CD14-positive monocyte (primary cell): ENCODE data around the gene FBXW4. TPM values are rescaled to one million over a fixed set of nuclear protein-coding genes. Genes with fewer than 3 reads are reported as not detected.

Source experiments
- DNase-seq, 3 donors: peaks; one replicate each; pipeline ENCODE4 v3.0.0-alpha.2; 2011 to 2022
- H2AFZ ChIP-seq: 2 replicates; pipeline ENCODE4 v1.6.0; 2012; ENCODE audit warnings: mild to moderate bottlenecking, low read depth, low read length, inconsistent platforms; ENCODE audit not compliant: insufficient read depth, poor library complexity, severe bottlenecking
- H3K27ac ChIP-seq, 2 donors: 1 replicate in 1 of 2; 2 replicates in 1 of 2; pipeline ENCODE4 v1.5.1; 2012 to 2013; ENCODE audit warnings: low read length in 2 of 2, control low read depth in 1 of 2, inconsistent platforms in 1 of 2, low read depth in 1 of 2, mild to moderate bottlenecking in 1 of 2
- H3K27me3 ChIP-seq, 2 donors: one replicate each; pipeline versions ENCODE4 v1.6.0 to v1.6.1; 2011 to 2013; ENCODE audit warnings: low read length in 2 of 2; ENCODE audit not compliant: control insufficient read depth in 2 of 2, insufficient read depth in 2 of 2
- H3K36me3 ChIP-seq, 2 donors: replicated peaks in 1 of 2; 1 replicate in 1 of 2; 2 replicates in 1 of 2; pipeline versions ENCODE4 v1.5.1 to v1.6.1; 2012 to 2013; ENCODE audit warnings: low read length in 2 of 2, control low read depth in 1 of 2, inconsistent platforms in 1 of 2, mild to moderate bottlenecking in 1 of 2; ENCODE audit not compliant: insufficient read depth in 2 of 2, control insufficient read depth in 1 of 2
- H3K4me1 ChIP-seq, 2 donors: 1 replicate in 1 of 2; 2 replicates in 1 of 2; pipeline versions ENCODE4 v1.5.1 to v1.6.1; 2012 to 2013; ENCODE audit warnings: low read length in 2 of 2, control low read depth in 1 of 2, inconsistent platforms in 1 of 2, mild to moderate bottlenecking in 1 of 2, moderate library complexity in 1 of 2; ENCODE audit not compliant: insufficient read depth in 2 of 2, control insufficient read depth in 1 of 2
- H3K4me2 ChIP-seq: replicated peaks from 2 replicates; pipeline ENCODE3; 2012; ENCODE audit warnings: low read length, moderate library complexity, mild to moderate bottlenecking; ENCODE audit not compliant: poor library complexity, severe bottlenecking; ENCODE audit errors: extremely low read depth
- H3K4me3 ChIP-seq, 3 experiments: fragments of 200-600 bp in 1 of 3; sonication (generic) in 1 of 3; replicated peaks in 1 of 3; 1 replicate in 2 of 3; 2 replicates in 1 of 3; pipeline ENCODE4 v1.5.1; 2011 to 2013; ENCODE audit warnings: low read length in 3 of 3, mild to moderate bottlenecking in 3 of 3, control low read depth in 2 of 3, low read depth in 2 of 3, inconsistent platforms in 1 of 3, moderate library complexity in 1 of 3
- H3K79me2 ChIP-seq: 2 replicates; pipeline ENCODE4 v1.6.0; 2012; ENCODE audit warnings: mild to moderate bottlenecking, control low read depth, inconsistent platforms, low read length, moderate library complexity; ENCODE audit not compliant: insufficient read depth
- H3K9ac ChIP-seq: 2 replicates; pipeline ENCODE4 v1.6.0; 2017; ENCODE audit warnings: low read length, mild to moderate bottlenecking; ENCODE audit not compliant: insufficient read depth, poor library complexity, severe bottlenecking
- H3K9me3 ChIP-seq, 2 donors: replicated peaks in 1 of 2; 1 replicate in 1 of 2; 2 replicates in 1 of 2; pipeline versions ENCODE4 v1.5.1 to v1.6.1; 2012 to 2013; ENCODE audit warnings: low read length in 2 of 2, control low read depth in 1 of 2; ENCODE audit not compliant: control insufficient read depth in 1 of 2, insufficient read depth in 1 of 2
- H4K20me1 ChIP-seq: 2 replicates; pipeline ENCODE4 v1.6.0; 2012; ENCODE audit warnings: mild to moderate bottlenecking, low read length, control low read depth, moderate library complexity; ENCODE audit not compliant: insufficient read depth
- H3K27ac Mint-ChIP-seq, 7 donors: one replicate each; pipeline ENCODE4 v1.8.0; 2020; ENCODE audit warnings: mild to moderate bottlenecking in 7 of 7, mixed read lengths in 7 of 7, moderate library complexity in 6 of 7, inconsistent platforms in 2 of 7
- H3K27me3 Mint-ChIP-seq, 3 donors: one replicate each; pipeline ENCODE4 v1.8.0; 2021 to 2022; ENCODE audit warnings: low read depth in 3 of 3, mild to moderate bottlenecking in 3 of 3, mixed read lengths in 3 of 3, moderate library complexity in 3 of 3, inconsistent platforms in 1 of 3
- H3K36me3 Mint-ChIP-seq, 2 donors: one replicate each; pipeline ENCODE4 v1.8.0; 2020; ENCODE audit warnings: mixed read lengths in 2 of 2, inconsistent platforms in 1 of 2, mild to moderate bottlenecking in 1 of 2
- H3K4me1 Mint-ChIP-seq: one replicate; pipeline ENCODE4 v1.8.0; 2020; ENCODE audit warnings: mild to moderate bottlenecking, mixed read lengths
- H3K4me3 Mint-ChIP-seq, 2 donors: one replicate each; pipeline ENCODE4 v1.8.0; 2020; ENCODE audit warnings: mild to moderate bottlenecking in 2 of 2, mixed read lengths in 2 of 2, moderate library complexity in 1 of 2
- H3K9me3 Mint-ChIP-seq, 7 donors: one replicate each; pipeline ENCODE4 v1.8.0; 2020 to 2022; ENCODE audit warnings: mixed read lengths in 7 of 7, mild to moderate bottlenecking in 6 of 7, moderate library complexity in 6 of 7, inconsistent platforms in 2 of 7
- CTCF ChIP-seq: fragments of 200-600 bp; IDR thresholded peaks from one replicate; pipeline ENCODE4 v1.8.0; 2022; ENCODE audit warnings: antibody characterized with exemption, mild to moderate bottlenecking
- WGBS: methylation state at CpG from one replicate; pipeline ENCODE4 v1.1.5; 2013; ENCODE audit warnings: missing lambda C conversion rate; ENCODE audit not compliant: insufficient coverage; 5-methylcytosine and 5-hydroxymethylcytosine counted together
- intact Hi-C, 2 donors: fragments of 100-400 bp; cut with micrococcal nuclease; formaldehyde crosslinking; loops; one replicate each; pipeline versions ENCODE4 v1.15.0 to v1.15.1; 2023
- polyA plus RNA-seq, 3 donors: library from polyadenylated mRNA; depleted of rRNA in 1 of 3; unstranded in 2 of 3; stranded (reverse) in 1 of 3; fragments of 300-500 nt in 2 of 3; fragments of >200 nt in 1 of 3; fragmentation: Illumina TruSeq in 2 of 3; gene quantifications; 1 replicate in 2 of 3; 2 replicates in 1 of 3; pipeline ENCODE4 v1.2.3, GENCODE V29; 2012 to 2021

Gene FBXW4
- polyA plus RNA-seq, 3 donors, result 1.1 to 30.8 (median 1.8) TPM

- WGBS, result no CpG with 5 or more reads among the region's 1 CpG
- no peak for TF ChIP-seq CTCF
- no peaks in the 10 kb centered on the region for H3K9me3 ChIP-seq
- no peak overlapping the region for H3K9ac ChIP-seq
- peaks cover 2 to 4% of the 10 kb centered on the region in 2 donors for H3K27me3 ChIP-seq
- H4K20me1 ChIP-seq, result no peaks in the 10 kb centered on the region
- no peaks in the 10 kb centered on the region for H3K36me3 ChIP-seq
- Mint-ChIP-seq H3K27me3 (peaks cover 5 to 19% (median 17%) of the 10 kb centered on the region in 3 donors), H3K9me3 (no peaks in the 10 kb centered on the region), H3K4me3 (no peak overlapping the region), H3K27ac (no peak overlapping the region), H3K36me3 (no peaks in the 10 kb centered on the region), H3K4me1 (no peaks in the 10 kb centered on the region)
- no peak overlapping the region for H3K4me2 ChIP-seq
- no peak for DNase-seq
- no peak overlapping the region for H2AFZ ChIP-seq
- H3K4me1 ChIP-seq, result no peaks in the 10 kb centered on the region
- H3K79me2 ChIP-seq, result no peaks in the 10 kb centered on the region
- no peak overlapping the region for H3K27ac ChIP-seq
- intact Hi-C loops, result no loop called here
- no peak overlapping the region for H3K4me3 ChIP-seq
Measured at GRCh38 chr10:101732096-101732495, 37.1 kb upstream of the FBXW4 start.

- no peak for DNase-seq
- Histone ChIP-seq H3K9ac (no peak overlapping the region), H3K4me2 (no peak overlapping the region), H3K4me3 (no peak overlapping the region), H3K36me3 (no peaks in the 10 kb centered on the region), H3K79me2 (no peaks in the 10 kb centered on the region), H3K27ac (no peak overlapping the region), H3K27me3 (peaks cover 0 to 7% of the 10 kb centered on the region in 2 donors), H2AFZ (no peak overlapping the region), H3K4me1 (no peaks in the 10 kb centered on the region), H3K9me3 (no peaks in the 10 kb centered on the region), H4K20me1 (no peaks in the 10 kb centered on the region)
- Mint-ChIP-seq H3K27me3 (peaks cover 0 to 16% (median 6%) of the 10 kb centered on the region in 3 donors), H3K4me1 (no peaks in the 10 kb centered on the region), H3K4me3 (no peak overlapping the region), H3K27ac (no peak overlapping the region), H3K36me3 (no peaks in the 10 kb centered on the region), H3K9me3 (no peaks in the 10 kb centered on the region)
- WGBS, result 83% methylated on average over 1 of the region's 2 CpGs
- intact Hi-C loops, result no loop called here
- no peak for TF ChIP-seq CTCF
Measured at GRCh38 chr10:101726115-101726387, 31.1 kb upstream of the FBXW4 start.
